ENCODE results near the gene OR2L13. TPM values are rescaled to one million over a fixed set of nuclear protein-coding genes. Genes with fewer than 3 reads are reported as not detected.

OR2L13 gene
- total RNA-seq, 3 donors from 2014 or later (not counting 1 experiment from before 2014, with no cell fraction given) = 0.20 TPM; not detected in 2

DNA sequence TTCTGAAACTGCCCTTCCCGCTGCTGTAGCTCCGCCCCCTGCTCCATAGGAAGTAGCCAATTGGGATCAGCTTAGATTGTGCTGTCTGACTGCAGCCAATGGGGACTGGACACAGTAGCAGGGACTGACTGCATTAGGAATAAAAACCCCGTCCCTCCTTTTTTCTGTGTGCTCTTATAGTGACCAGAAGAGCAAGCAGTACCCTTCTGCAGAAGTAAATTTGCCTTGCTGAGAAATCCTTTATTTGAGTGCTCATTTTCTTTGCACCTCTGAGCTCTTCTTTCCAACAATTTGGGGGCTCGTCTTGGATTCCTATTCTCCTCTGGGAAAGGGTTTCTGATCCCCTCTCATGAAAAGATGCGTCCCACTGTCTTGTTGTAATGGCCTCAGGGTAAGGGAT lies 16.2 kb downstream of the OR2L13 start:
- no peaks in the 10 kb centered on the region for H3K27me3 Mint-ChIP-seq (ENCODE audit: low read depth in 2 of 2)

DNA sequence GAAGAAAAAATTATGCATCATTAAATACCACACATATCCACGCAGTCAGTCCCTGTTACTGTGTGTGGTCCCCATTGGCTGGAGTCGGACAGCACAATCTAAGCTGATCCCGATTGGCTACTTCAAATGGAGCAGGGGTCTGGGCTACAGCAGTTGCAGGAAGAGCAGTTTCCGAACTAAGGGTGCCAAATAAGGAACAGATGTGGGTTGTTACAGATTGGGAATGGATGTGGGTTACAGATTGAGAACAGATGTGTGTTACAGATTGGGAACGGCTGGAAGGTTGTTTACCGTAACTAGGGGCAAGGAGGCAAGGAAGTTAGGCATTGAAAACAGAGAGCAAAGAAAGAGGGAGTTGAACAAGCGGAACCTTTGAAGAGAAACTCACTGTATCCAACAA lies 19.9 kb downstream of the OR2L13 start:
- peaks cover 15 to 21% of the 10 kb centered on the region in 2 donors for H3K9me3 Mint-ChIP-seq
- Histone ChIP-seq H3K9me3 (ENCODE audit: control insufficient read depth, insufficient read depth, low read length) (peaks cover 16% of the 10 kb centered on the region), H3K27me3 (ENCODE audit: control insufficient read depth, insufficient read depth, low read length) (no peaks in the 10 kb centered on the region), H3K36me3 (ENCODE audit: control insufficient read depth, insufficient read depth, low read length) (no peaks in the 10 kb centered on the region), H3K27ac (ENCODE audit: low read length) (no peak overlapping the region), H3K4me3 (ENCODE audit: low read length) (no peak overlapping the region), H3K4me1 (ENCODE audit: control insufficient read depth, insufficient read depth, low read length) (no peaks in the 10 kb centered on the region)
- H3K4me3 Mint-ChIP-seq = no peak overlapping the region
- TF ChIP-seq, protein P1, sequence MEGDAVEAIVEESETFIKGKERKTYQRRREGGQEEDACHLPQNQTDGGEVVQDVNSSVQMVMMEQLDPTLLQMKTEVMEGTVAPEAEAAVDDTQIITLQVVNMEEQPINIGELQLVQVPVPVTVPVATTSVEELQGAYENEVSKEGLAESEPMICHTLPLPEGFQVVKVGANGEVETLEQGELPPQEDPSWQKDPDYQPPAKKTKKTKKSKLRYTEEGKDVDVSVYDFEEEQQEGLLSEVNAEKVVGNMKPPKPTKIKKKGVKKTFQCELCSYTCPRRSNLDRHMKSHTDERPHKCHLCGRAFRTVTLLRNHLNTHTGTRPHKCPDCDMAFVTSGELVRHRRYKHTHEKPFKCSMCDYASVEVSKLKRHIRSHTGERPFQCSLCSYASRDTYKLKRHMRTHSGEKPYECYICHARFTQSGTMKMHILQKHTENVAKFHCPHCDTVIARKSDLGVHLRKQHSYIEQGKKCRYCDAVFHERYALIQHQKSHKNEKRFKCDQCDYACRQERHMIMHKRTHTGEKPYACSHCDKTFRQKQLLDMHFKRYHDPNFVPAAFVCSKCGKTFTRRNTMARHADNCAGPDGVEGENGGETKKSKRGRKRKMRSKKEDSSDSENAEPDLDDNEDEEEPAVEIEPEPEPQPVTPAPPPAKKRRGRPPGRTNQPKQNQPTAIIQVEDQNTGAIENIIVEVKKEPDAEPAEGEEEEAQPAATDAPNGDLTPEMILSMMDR (IDR thresholded peaks at IDR 0.05) = no peak
- no peaks in the 10 kb centered on the region for H3K27me3 Mint-ChIP-seq (ENCODE audit: low read depth in 2 of 2)
- DNase-seq (no peak), ATAC-seq (no peak)
- intact Hi-C loops (cut with micrococcal nuclease) = no loop called here
- no peaks in the 10 kb centered on the region for H3K4me1 Mint-ChIP-seq
- peaks cover 7% of the 10 kb centered on the region for H3K36me3 Mint-ChIP-seq
- WGBS (ENCODE audit: insufficient coverage) = 82% methylated on average over 6 of the region's 7 CpGs
- H3K27ac Mint-ChIP-seq = no peak overlapping the region

More for the DNA sequence above, 16.2 kb downstream of the OR2L13 start:
- Mint-ChIP-seq H3K9me3 (peaks cover 22 to 33% of the 10 kb centered on the region in 2 donors), H3K4me3 (no peak overlapping the region), H3K27ac (no peak overlapping the region), H3K36me3 (peaks cover 14% of the 10 kb centered on the region), H3K4me1 (no peaks in the 10 kb centered on the region)
- intact Hi-C loops (cut with micrococcal nuclease) = no loop called here
- TF ChIP-seq, protein P1 (IDR thresholded peaks at IDR 0.05) = no peak
- H3K27me3 ChIP-seq (ENCODE audit: control insufficient read depth, insufficient read depth, low read length) = no peaks in the 10 kb centered on the region
- no peaks in the 10 kb centered on the region for H3K4me1 ChIP-seq (ENCODE audit: control insufficient read depth, insufficient read depth, low read length)
- WGBS (ENCODE audit: insufficient coverage) = 88% methylated on average over 5 of the region's 5 CpGs
- H3K9me3 ChIP-seq (ENCODE audit: control insufficient read depth, insufficient read depth, low read length) = peaks cover 16% of the 10 kb centered on the region
- no peak overlapping the region for H3K4me3 ChIP-seq (ENCODE audit: low read length)
- DNase-seq (no peak), ATAC-seq (no peak)
- no peaks in the 10 kb centered on the region for H3K36me3 ChIP-seq (ENCODE audit: control insufficient read depth, insufficient read depth, low read length)
- no peak overlapping the region for H3K27ac ChIP-seq (ENCODE audit: low read length)

DNA sequence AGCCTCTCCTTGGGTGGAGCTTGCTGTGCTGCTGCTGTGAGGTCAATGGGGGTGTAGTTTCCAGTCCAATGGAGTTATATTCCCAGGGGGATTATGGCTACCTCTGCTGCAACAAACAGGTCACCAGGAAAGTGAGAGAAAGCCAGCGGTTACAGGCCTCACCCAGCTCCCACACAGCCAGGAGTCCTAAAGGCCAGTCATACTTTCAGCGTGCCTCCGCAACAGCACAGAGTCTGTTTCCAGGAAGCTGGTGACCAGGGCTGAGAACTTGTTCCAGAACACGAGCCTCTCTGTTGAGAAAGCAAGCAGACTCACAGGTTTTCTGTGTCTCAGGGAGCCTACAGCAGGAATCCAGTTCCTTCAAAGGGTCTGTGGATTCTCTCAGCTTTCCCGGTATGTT lies 32.7 kb downstream of the OR2L13 start:
- WGBS (ENCODE audit: insufficient coverage) = 91% methylated on average over 5 of the region's 5 CpGs
- no peak overlapping the region for H3K4me3 Mint-ChIP-seq
- H3K27me3 Mint-ChIP-seq (ENCODE audit: low read depth in 2 of 2) = no peaks in the 10 kb centered on the region
- H3K36me3 ChIP-seq (ENCODE audit: control insufficient read depth, insufficient read depth, low read length) = no peaks in the 10 kb centered on the region
- TF ChIP-seq, protein P1 (IDR thresholded peaks at IDR 0.05) = no peak
- H3K4me3 ChIP-seq (ENCODE audit: low read length) = no peak overlapping the region
- peaks cover under 1% of the 10 kb centered on the region for H3K36me3 Mint-ChIP-seq
- H3K4me1 ChIP-seq (ENCODE audit: control insufficient read depth, insufficient read depth, low read length) = no peaks in the 10 kb centered on the region
- H3K27ac Mint-ChIP-seq = no peak overlapping the region
- DNase-seq = no peak
- H3K27ac ChIP-seq (ENCODE audit: low read length) = no peak overlapping the region
- H3K27me3 ChIP-seq (ENCODE audit: control insufficient read depth, insufficient read depth, low read length) = no peaks in the 10 kb centered on the region
- H3K4me1 Mint-ChIP-seq = no peaks in the 10 kb centered on the region
- no peak for ATAC-seq
- H3K9me3 Mint-ChIP-seq = peaks cover 17 to 22% of the 10 kb centered on the region in 2 donors
- H3K9me3 ChIP-seq (ENCODE audit: control insufficient read depth, insufficient read depth, low read length) = peaks cover 19% of the 10 kb centered on the region
- intact Hi-C loops (cut with micrococcal nuclease) = no loop called here

GRCh38 chr1:248136811-248137210 lies 41.8 kb downstream of the OR2L13 start:
- H3K9me3 ChIP-seq (ENCODE audit: control insufficient read depth, insufficient read depth, low read length) = no peaks in the 10 kb centered on the region
- peaks cover 6 to 14% of the 10 kb centered on the region in 2 donors for H3K9me3 Mint-ChIP-seq
- H3K36me3 ChIP-seq (ENCODE audit: control insufficient read depth, insufficient read depth, low read length) = no peaks in the 10 kb centered on the region
- no peaks in the 10 kb centered on the region for H3K27me3 ChIP-seq (ENCODE audit: control insufficient read depth, insufficient read depth, low read length)
- no peak overlapping the region for H3K4me3 ChIP-seq (ENCODE audit: low read length)
- no peak overlapping the region for H3K4me3 Mint-ChIP-seq
- no peak overlapping the region for H3K27ac ChIP-seq (ENCODE audit: low read length)
- no peaks in the 10 kb centered on the region for H3K4me1 ChIP-seq (ENCODE audit: control insufficient read depth, insufficient read depth, low read length)
- no peak overlapping the region for H3K27ac Mint-ChIP-seq
- intact Hi-C loops (cut with micrococcal nuclease) = no loop called here
- 78% methylated on average over 21 of the region's 21 CpGs for WGBS (ENCODE audit: insufficient coverage)
- no peaks in the 10 kb centered on the region for H3K27me3 Mint-ChIP-seq (ENCODE audit: low read depth in 2 of 2)
- TF ChIP-seq, protein P1 (IDR thresholded peaks at IDR 0.05) = no peak
- no peaks in the 10 kb centered on the region for H3K36me3 Mint-ChIP-seq
- H3K4me1 Mint-ChIP-seq = no peaks in the 10 kb centered on the region
- DNase-seq = no peak
- no peak for ATAC-seq
